ENCODE measurements around the gene CMKLR1.

Gene CMKLR1

DNA sequence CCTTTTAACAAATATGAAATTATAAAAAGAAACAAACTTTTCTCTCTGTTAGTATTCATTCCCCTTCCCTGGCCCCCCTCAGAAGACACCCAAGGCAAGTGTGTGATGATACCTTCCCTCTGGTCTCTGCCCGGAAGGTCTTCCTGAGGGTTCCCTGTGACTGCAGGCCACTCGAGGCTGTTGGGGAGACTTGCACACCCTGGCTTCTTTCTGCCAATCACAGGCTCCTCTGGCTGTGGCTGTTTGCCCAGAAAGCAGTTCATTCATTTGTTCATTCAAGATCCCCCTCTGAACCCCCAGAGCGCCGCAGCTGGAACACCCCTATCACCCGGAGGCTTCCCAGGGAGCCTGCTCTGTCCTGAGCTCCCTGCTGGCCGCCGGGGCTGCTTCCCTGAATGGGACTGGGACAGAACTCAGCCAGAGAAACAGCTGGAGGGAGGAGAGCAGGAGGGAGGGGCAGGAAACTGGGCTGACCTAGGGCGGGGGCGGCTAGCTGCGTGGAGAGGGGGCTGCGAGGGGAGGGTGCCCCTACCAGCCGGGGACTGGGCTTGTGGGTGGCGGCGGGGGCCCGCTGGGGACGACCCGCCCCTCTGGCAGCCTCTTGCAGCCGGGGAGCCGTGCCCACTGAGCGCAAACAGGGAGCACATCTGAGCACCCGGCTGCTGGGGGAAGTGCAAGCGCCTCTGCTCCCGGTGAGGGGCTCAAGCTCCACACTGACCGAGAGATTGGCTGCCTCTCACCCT, at the start of gene CMKLR1:
TSS of gene CMKLR1 (minus strand) at position 397 of the 743 bp plus-strand sequence. CDS start 45,720 bp downstream, outside the sequence.
- DNase-seq (ENCODE audit: low read depth in 1 of 2, low spot score in 1 of 2): no peak

- no peak for DNase-seq (ENCODE audit: low read depth in 1 of 2, low spot score in 1 of 2)
Measured at GRCh38 chr12:108387771-108388170, 48.7 kb upstream of the CMKLR1 start.

DNA sequence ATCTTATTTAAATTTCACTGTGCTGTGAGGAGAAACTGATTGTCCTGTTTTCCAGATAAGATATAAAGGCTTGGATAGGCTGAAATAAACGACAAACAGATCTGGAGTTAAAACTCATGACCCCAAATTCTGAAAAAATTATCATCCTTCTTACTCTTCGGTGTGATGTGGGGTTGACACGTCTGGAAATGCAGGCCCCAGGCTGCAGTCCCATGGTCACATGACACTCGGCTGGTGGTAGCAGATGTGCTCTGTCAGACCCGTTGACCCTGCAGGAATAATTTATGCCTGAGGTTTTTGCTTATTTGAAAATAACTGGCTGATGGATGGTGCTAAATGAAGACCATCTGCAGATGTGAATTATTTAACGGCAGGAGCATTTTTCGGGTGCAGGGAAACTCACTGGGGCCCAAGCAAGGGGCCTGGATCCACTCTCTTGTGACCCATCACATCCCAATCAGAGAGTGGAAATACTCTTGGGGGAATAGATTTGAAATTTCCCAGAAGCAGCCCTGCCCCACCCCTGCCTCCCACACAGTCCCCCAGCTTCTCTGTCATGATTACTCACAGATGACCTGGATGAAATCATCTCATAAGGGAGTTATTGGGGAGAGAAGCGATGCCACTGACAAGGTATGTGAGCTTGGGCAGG, 47.7 kb upstream of the CMKLR1 start:
- no peak for DNase-seq (ENCODE audit: low read depth in 1 of 2, low spot score in 1 of 2)

GRCh38 chr12:108382437-108382801, 43.3 kb upstream of the CMKLR1 start:
- no peak for DNase-seq (ENCODE audit: low read depth in 1 of 2, low spot score in 1 of 2)

DNA sequence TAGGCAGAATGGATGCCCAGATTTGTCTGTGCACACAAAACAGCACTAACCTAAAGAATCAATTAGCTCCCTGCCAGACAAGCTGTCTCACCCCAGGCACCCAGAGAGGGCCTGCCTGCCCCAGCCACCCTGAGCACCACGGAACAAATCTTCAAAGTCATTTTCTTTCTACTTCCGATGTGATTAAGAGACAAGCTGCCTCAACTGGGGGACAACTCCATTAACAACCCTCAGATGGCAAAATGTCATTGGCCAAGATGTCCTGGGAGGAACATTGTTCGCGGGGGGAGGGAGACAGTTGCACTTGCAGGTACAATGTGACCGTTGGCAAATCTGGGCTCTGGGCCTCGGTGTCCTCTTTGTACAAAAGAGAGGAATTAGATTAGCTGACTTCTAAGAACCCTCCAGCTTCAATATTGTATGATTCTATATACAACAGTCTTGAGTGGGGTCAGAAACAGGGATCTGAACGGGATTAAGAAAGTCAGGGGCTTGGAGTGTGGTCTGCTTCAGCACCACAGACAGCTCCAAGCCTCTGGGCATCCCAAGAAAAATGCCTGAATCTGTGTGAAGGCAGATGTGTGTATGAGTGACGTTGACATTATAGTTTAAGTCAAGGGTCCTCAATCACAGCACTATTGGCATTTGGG, 42.8 kb upstream of the CMKLR1 start:
- DNase-seq (ENCODE audit: low read depth in 1 of 2, low spot score in 1 of 2): no peak

DNA sequence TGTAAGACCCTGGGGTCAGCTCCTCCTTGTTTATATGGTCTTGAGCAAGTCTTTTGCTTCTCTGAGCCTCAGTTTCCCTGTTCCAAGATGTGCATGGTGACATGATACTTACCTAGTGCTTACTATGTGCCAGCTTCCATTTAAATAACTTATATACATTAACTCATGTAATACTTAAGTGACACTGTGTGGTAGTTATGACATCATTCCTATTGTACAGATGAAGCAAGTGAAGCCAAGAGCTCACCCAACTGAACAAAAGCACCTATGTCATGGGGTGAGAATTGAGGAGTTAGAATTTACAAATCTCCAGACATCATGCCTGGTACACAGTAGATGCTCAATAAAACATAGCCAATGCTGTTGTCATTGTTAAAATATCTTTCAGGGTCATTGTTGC, 41.3 kb upstream of the CMKLR1 start:
- no peak for DNase-seq (ENCODE audit: low read depth in 1 of 2, low spot score in 1 of 2)

DNA sequence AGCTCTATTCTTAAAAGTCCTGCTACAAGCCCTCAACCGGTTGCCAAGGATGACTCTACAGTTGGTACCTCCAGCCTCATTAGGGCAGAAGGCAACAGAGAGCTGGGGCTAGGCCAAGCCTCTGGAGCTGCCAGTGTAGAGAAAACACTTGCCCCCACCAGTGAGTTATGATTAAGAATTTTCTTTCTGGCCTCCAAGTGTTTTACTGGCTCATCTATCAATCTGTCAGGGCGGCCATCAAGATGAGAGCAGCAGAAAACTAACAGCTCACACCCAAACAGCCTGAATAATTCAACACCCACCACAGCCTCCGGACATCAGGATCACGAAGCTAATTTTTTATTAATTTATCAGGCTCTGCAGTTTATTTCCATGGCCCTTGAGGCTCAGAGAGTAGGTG, 40.7 kb upstream of the CMKLR1 start:
- DNase-seq (ENCODE audit: low read depth in 1 of 2, low spot score in 1 of 2): no peak

DNA sequence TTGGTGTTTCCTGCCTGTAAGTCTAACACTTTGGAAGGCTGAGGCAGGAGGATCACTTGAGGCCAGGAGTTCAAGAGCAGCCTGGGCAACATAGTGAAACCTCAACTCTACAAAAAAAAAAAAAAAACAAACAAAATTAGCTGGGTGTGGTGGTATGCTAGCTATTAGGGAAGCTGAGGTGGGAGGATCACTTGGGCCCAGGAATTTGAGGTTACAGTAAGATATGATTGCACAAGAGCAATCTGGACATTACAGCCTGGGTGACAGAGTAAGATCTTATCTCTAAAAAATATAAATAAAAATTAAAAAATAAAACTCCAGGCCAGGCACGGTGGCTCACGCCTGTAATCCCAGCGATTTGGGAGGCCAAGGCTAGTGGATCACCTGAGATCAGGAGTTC, 39.8 kb upstream of the CMKLR1 start:
- DNase-seq (ENCODE audit: low read depth in 1 of 2, low spot score in 1 of 2): no peak

- DNase-seq (ENCODE audit: low read depth in 1 of 2, low spot score in 1 of 2): no peak
Measured at GRCh38 chr12:108377260-108377659, 38.1 kb upstream of the CMKLR1 start.

GRCh38 chr12:108375986-108376663, 37.0 kb upstream of the CMKLR1 start:
- no peak for DNase-seq (ENCODE audit: low read depth in 1 of 2, low spot score in 1 of 2)

DNA sequence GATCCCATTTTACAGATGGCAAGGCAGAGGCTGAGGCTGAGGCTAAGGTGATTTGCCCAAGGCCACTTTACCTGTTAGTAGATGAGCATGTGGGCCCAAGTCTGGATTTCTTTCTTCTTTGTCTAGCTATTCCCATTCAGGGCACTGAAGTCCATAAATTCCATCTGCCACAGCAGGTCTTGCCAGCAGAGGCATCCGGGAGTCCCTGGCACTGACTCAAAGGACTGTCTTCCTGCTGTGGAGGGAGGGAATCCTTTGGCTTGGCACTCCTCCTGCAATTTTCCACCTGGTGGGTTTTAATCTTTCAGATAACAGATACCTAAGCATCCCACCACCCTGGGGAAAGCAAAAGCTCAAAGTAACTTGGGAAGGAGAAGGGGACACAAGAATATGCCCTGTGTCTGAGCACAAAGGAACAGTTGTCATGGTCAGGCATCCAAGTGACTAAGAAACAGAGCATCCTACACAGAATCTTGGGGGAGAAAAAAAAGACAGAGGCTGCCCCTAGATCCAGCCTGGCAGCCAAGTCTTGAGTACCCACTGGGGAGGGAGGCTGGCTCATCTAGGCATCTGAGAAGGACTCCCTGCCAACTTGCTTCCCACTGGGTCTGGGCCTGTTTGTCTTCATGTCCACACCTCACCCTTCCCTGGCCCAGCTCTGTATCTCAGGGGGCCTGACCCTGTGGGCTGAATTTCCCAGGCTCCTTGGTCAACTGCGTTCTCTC, 35.6 kb upstream of the CMKLR1 start:
- DNase-seq (ENCODE audit: low read depth in 1 of 2, low spot score in 1 of 2): no peak

DNA sequence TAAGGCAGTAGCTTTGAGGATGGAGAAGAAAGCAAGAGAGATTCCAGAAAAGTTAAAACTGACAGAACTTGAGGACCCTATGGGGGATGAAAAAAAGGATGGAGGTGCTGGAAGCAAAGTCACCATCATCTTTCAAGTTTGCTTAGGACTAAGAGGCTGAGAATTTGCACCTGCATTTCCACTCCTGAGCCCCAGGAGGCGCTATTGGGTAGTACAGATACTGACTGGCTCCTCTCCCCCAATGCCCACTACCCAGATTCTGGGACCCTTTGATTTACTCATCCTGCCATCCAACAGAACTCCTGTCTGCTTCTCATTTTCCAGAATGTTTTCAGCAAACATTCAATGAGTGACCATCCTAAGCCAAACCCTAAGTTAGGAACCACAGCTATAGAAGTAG, 34.0 kb upstream of the CMKLR1 start:
- no peak for DNase-seq (ENCODE audit: low read depth in 1 of 2, low spot score in 1 of 2)

GRCh38 chr12:108371801-108372344, 32.8 kb upstream of the CMKLR1 start:
- DNase-seq (ENCODE audit: low read depth in 1 of 2, low spot score in 1 of 2): no peak

DNA sequence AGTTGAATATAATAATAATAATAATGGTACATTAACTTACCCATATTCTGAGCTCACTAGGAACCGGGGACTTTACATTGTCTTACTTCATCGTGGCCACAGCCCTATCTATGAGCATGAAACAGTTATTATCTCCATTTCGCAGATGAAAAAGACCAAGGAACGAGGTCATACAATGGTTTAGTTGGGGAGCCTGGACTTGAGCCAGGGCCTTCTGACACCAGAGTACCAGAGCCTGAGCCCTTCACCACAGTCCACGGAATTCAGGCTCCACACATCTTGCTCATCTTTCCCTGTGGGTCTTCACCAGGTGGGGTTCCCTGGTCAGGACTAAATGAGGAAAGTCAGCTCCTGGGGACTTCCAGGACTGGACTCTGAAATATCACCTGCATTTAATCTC, 31.3 kb upstream of the CMKLR1 start:
- DNase-seq (ENCODE audit: low read depth in 1 of 2, low spot score in 1 of 2): no peak

- no peak for DNase-seq (ENCODE audit: low read depth in 1 of 2, low spot score in 1 of 2)
Measured at GRCh38 chr12:108369736-108370396, 30.8 kb upstream of the CMKLR1 start.

DNA sequence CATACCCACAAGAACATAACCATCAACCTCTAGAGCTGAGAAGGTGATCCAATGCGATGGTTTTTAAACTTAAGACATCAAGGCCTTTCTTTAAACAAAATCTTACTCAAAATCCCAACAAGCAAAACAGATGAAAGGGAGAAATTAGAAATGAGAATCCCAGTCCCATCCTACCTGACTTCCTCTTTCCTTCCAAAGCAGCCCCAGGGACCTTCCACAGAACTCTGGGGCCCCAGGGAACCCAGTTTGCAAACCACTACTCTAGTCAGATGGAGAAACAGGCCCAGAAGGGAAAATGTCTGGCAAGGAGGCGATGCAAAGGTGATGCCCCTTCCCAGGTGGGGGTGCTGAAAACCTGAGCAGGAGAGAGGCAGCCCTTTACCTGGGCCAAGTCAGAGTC, 29.0 kb upstream of the CMKLR1 start:
- no peak for DNase-seq (ENCODE audit: low read depth in 1 of 2, low spot score in 1 of 2)

DNA sequence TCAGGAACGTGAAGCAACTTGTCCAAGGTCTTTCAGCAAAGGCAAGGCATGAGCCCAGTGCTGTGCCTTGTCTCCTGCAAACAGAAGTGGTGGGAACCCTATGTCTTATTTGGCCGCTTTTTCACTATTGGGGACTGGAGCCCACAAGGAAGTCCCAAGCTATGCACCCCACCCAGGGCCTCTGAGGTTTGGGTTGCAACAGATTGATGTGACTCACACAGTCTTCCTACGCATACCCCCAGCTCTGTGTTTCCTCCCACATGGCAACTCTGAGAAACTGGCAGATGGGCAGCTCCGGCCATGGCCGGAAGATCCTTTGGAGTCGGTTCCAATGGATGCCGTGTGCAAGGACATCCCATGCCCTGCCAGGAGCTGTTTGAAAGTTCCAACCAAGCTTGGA, 28.3 kb upstream of the CMKLR1 start:
- DNase-seq (ENCODE audit: low read depth in 1 of 2, low spot score in 1 of 2): no peak

- no peak for DNase-seq (ENCODE audit: low read depth in 1 of 2, low spot score in 1 of 2)
Measured at GRCh38 chr12:108365324-108365723, 26.2 kb upstream of the CMKLR1 start.

GRCh38 chr12:108364879-108365278, 25.8 kb upstream of the CMKLR1 start:
- no peak for DNase-seq (ENCODE audit: low read depth in 1 of 2, low spot score in 1 of 2)

GRCh38 chr12:108363565-108363964, 24.5 kb upstream of the CMKLR1 start:
- DNase-seq (ENCODE audit: low read depth in 1 of 2, low spot score in 1 of 2): no peak

All from activated T-helper 1 cell treated with anti-CD3 and anti-CD28 coated beads, Interleukin-2, amount 50 U/mL, for 16 hours (primary cell).